HepG2 (cell line): ENCODE results near the gene ATP8A2. TPM values are rescaled to one million over a fixed set of nuclear protein-coding genes. Genes with fewer than 3 reads are reported as not detected.

Experiments
- ATAC-seq: fragments of 200-7000 bp; cut with Tn5 transposase; 3 replicates; pipeline ENCODE4 v1.9.1; 2020; ENCODE audit warnings: mild to moderate bottlenecking, moderate library complexity
- BruUV-seq: library from RNA; stranded (reverse); fragments of 400-500 nt; replicated peaks from 2 replicates; lab custom pipeline; 2021; lab: Mats Ljungman, UMichigan
- CTCF ChIA-PET: fragments of 300-600 bp; formaldehyde crosslinking; extraction: SDS; loops from one replicate; lab custom pipeline; 2021; ENCODE audit warnings: low total read pairs, inconsistent platforms, low intra/inter-chr PET ratio; lab: Yijun Ruan, JAX
- POLR2A ChIA-PET: fragments of 350-600 bp; sonication (Branson Sonifier 250); formaldehyde crosslinking; loops from one replicate; lab custom pipeline; 2020; ENCODE audit warnings: antibody characterized with exemption, inconsistent platforms; lab: Yijun Ruan, JAX
- DNase-seq: peaks from one replicate; pipeline ENCODE4 v3.0.0-alpha.2; 2015; ENCODE audit warnings: low spot score
- FAIRE-seq: peaks from 3 replicates; lab custom pipeline; 2011; peaks lifted over from hg19 to GRCh38; lab: Jason Lieb, UNC
- H2AFZ ChIP-seq: one replicate; pipeline ENCODE4 v1.6.1; 2011; ENCODE audit warnings: low read length, inconsistent platforms
- H3K27ac ChIP-seq: fragments of 300-600 bp; 3 replicates; pipeline ENCODE4 v1.8.0; 2011; ENCODE audit warnings: mixed run types, mild to moderate bottlenecking, mixed read lengths, low read length, inconsistent platforms; ENCODE audit not compliant: insufficient read depth; ENCODE audit errors: extremely low read length
- H3K27me3 ChIP-seq, 2 experiments: fragments of 200-600 bp in 1 of 2; 2 replicates in 1 of 2; 3 replicates in 1 of 2; pipeline versions ENCODE4 v1.6.0 to v1.8.0; 2011; ENCODE audit warnings: low read length in 2 of 2, mild to moderate bottlenecking in 2 of 2, moderate library complexity in 2 of 2, inconsistent platforms in 1 of 2; ENCODE audit not compliant: insufficient read depth in 2 of 2, control insufficient read depth in 1 of 2
- H3K36me3 ChIP-seq, 2 experiments: fragments of 200-600 bp in 1 of 2; replicated peaks in 1 of 2; 2 replicates in 1 of 2; 3 replicates in 1 of 2; pipeline versions ENCODE4 v1.5.1 to v1.8.0; 2011; ENCODE audit warnings: low read length in 2 of 2, inconsistent platforms in 1 of 2; ENCODE audit not compliant: insufficient read depth in 2 of 2, control insufficient read depth in 1 of 2
- H3K4me1 ChIP-seq: 2 replicates; pipeline ENCODE4 v1.5.1; 2012; ENCODE audit warnings: low read length, inconsistent platforms; ENCODE audit not compliant: insufficient read depth
- H3K4me2 ChIP-seq: 2 replicates; pipeline ENCODE4 v1.6.0; 2011; ENCODE audit warnings: low read depth, low read length, inconsistent platforms
- H3K4me3 ChIP-seq, 3 experiments: fragments of 200-600 bp in 1 of 3; sonication (generic), shearing (Covaris generic) in 1 of 3; replicated peaks in 1 of 3; 2 replicates each; pipeline ENCODE4 v1.5.1; 2011 to 2016; ENCODE audit warnings: low read length in 3 of 3, inconsistent platforms in 2 of 3, low read depth in 2 of 3, mild to moderate bottlenecking in 2 of 3, control low read depth in 1 of 3, mixed read lengths in 1 of 3; ENCODE audit not compliant: insufficient read depth in 1 of 3
- H3K79me2 ChIP-seq: one replicate; pipeline ENCODE4 v1.6.1; 2011; ENCODE audit warnings: low read length, inconsistent platforms; ENCODE audit not compliant: insufficient read depth
- H3K9ac ChIP-seq: 2 replicates; pipeline ENCODE4 v1.6.0; 2011; ENCODE audit warnings: mild to moderate bottlenecking, low read depth, low read length, inconsistent platforms; ENCODE audit not compliant: insufficient read depth
- H3K9me3 ChIP-seq: 2 replicates; pipeline ENCODE4 v1.5.1; 2012; ENCODE audit warnings: mild to moderate bottlenecking, low read length
- H4K20me1 ChIP-seq: 2 replicates; pipeline ENCODE4 v1.6.0; 2011; ENCODE audit warnings: inconsistent platforms, mild to moderate bottlenecking, low read length, moderate library complexity; ENCODE audit not compliant: insufficient read depth
- ARNT2 ChIP-seq: sonication (generic); formaldehyde crosslinking; IDR thresholded peaks from 2 replicates; pipeline ENCODE4 v1.8.0; 2022; ENCODE audit warnings: mild to moderate bottlenecking, low read depth, missing genetic modification reagents, moderate library complexity
- CEBPB ChIP-seq: IDR thresholded peaks from 2 replicates; pipeline ENCODE4 v1.6.1; 2011; ENCODE audit warnings: low read depth, low read length, improper control_type of control experiment, borderline replicate concordance
- CEBPG ChIP-seq: IDR thresholded peaks from 2 replicates; pipeline ENCODE4 v1.6.1; 2016
- HNF4A ChIP-seq: sonication (generic); formaldehyde crosslinking; IDR thresholded peaks from 2 replicates; pipeline ENCODE4 v1.4.0; 2020; ENCODE audit warnings: missing genetic modification reagents
- HOXA5 ChIP-seq: sonication (generic); formaldehyde crosslinking; IDR thresholded peaks from 2 replicates; pipeline ENCODE4 v1.4.0; 2020; ENCODE audit warnings: missing genetic modification reagents
- MIER3 ChIP-seq: IDR thresholded peaks from 2 replicates; pipeline ENCODE4 v1.6.1; 2016; ENCODE audit warnings: missing compliant biosample characterization, borderline replicate concordance
- MXI1 ChIP-seq: IDR thresholded peaks from 3 replicates; pipeline ENCODE4 v1.6.1; 2012; ENCODE audit warnings: low read depth, low read length, inconsistent platforms, borderline replicate concordance
- RCOR2 ChIP-seq: IDR thresholded peaks from 2 replicates; pipeline ENCODE4 v1.6.1; 2016; ENCODE audit warnings: missing biosample characterization, missing genetic modification reagents
- RFX3 ChIP-seq: IDR thresholded peaks from 2 replicates; pipeline ENCODE4 v1.6.1; 2016; ENCODE audit warnings: missing biosample characterization, missing genetic modification reagents
- SNAI1 ChIP-seq: sonication (generic); formaldehyde crosslinking; IDR thresholded peaks from 2 replicates; pipeline ENCODE4 v1.5.0; 2020; ENCODE audit warnings: mild to moderate bottlenecking, missing genetic modification reagents, borderline replicate concordance
- TOE1 ChIP-seq: sonication (generic); formaldehyde crosslinking; IDR thresholded peaks from 2 replicates; pipeline ENCODE4 v1.4.0; 2020; ENCODE audit warnings: mild to moderate bottlenecking, missing genetic modification reagents
- ZBTB20 ChIP-seq: sonication (generic); formaldehyde crosslinking; IDR thresholded peaks from 2 replicates; pipeline ENCODE4 v1.8.1; 2023; ENCODE audit warnings: missing genetic modification reagents, low read depth, mild to moderate bottlenecking, borderline replicate concordance
- ZNF547 ChIP-seq: sonication (generic); formaldehyde crosslinking; IDR thresholded peaks from 2 replicates; pipeline ENCODE4 v1.5.1; 2020; ENCODE audit warnings: mild to moderate bottlenecking, missing genetic modification reagents
- ZNF552 ChIP-seq: sonication (generic); formaldehyde crosslinking; IDR thresholded peaks from 2 replicates; pipeline ENCODE4 v1.9.0; 2022; ENCODE audit warnings: missing genetic modification reagents, mild to moderate bottlenecking, borderline replicate concordance
- ZNF792 ChIP-seq: IDR thresholded peaks from 2 replicates; pipeline ENCODE4 v1.6.1; 2016
- WGBS: methylation state at CpG from one replicate; pipeline ENCODE4 v1.1.6; 2017; ENCODE audit warnings: low lambda C conversion rate; 5-methylcytosine and 5-hydroxymethylcytosine counted together
- in situ Hi-C: cut with HindIII; loops from 2 replicates; pipeline ENCODE4 v1.10.0; 2017; ENCODE audit warnings: low pct_unique_long_range_greater_than_20kb; ENCODE audit not compliant: extremely low pct_ligation_motif_present
- intact Hi-C: fragments of 100-400 bp; cut with micrococcal nuclease; formaldehyde crosslinking; loops from one replicate; pipeline ENCODE4 v1.10.0; 2022; ENCODE audit not compliant: unreplicated experiment
- polyA plus RNA-seq, 8 experiments: library from polyadenylated mRNA; depleted of rRNA in 3 of 8; stranded (reverse) in 7 of 8; unstranded in 1 of 8; fragments of >200 nt; fragmentation: Illumina TruSeq in 4 of 8; extraction: Trizol in 4 of 8; gene quantifications; 2 replicates each; pipeline versions ENCODE4 v1.2.1 to v1.2.3, GENCODE V29; 2011 to 2016; ENCODE audit warnings: low read depth in 4 of 8, missing spikeins in 1 of 8, mixed read lengths in 1 of 8; ENCODE audit not compliant: insufficient read depth in 1 of 8
- total RNA-seq, 5 experiments: library from RNA; depleted of rRNA; stranded (reverse); fragments of >200 nt; fragmentation: Illumina TruSeq; extraction: Trizol; gene quantifications; 2 replicates each; pipeline ENCODE4 v1.2.3, GENCODE V29; 2016; ENCODE audit warnings: low read depth in 1 of 5
- TF ChIP-seq, protein P1 (sequence below): IDR thresholded peaks from 2 replicates; pipeline ENCODE4 v1.6.1; 2016; ENCODE audit warnings: mild to moderate bottlenecking
- TF ChIP-seq, protein P2 (sequence below): IDR thresholded peaks from 2 replicates; pipeline ENCODE4 v1.6.1; 2016; ENCODE audit warnings: low read depth

The ATP8A2 gene
- total and polyA plus RNA-seq, 2 of the 13 experiments (the other 11 are each of a cell fraction or from before 2014, with no cell fraction given), result 0.09 TPM; not detected in 1

DNA sequence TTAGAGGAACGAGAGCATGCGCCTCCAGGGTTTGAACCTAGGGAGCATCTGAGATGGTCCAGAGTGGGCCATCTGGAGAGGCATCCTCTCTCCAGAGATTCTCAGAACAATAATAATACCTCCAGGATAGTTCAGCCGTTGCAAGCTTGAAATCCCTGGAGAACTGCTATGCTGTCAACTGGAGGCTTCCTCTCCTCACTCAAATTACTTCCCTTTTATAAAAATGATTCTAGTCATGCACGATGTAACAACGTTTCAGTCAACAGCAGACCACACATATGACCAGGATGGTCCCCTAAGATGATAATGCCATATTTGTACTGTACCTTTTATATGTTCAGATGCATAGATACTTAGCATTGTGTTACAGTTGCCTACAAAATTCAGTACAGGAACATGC, 571.3 kb downstream of the ATP8A2 start:
- Histone ChIP-seq H3K9ac (no peak overlapping the region), H3K36me3 (no peaks in the 10 kb centered on the region), H3K9me3 (no peaks in the 10 kb centered on the region), H3K27me3 (peaks cover 2 to 4% of the 10 kb centered on the region in 2 experiments; a peak in 3 of 5 replicates), H3K4me2 (no peak overlapping the region), H3K27ac (no peak overlapping the region), H3K4me1 (no peaks in the 10 kb centered on the region), H2AFZ (no peak overlapping the region), H3K79me2 (no peaks in the 10 kb centered on the region), H4K20me1 (no peaks in the 10 kb centered on the region), H3K4me3 (no peak overlapping the region)
- DNase-seq (no peak), ATAC-seq (no peak), FAIRE-seq (no peak)
- intact Hi-C loops, result no loop called here
- 36% methylated on average over 5 of the region's 5 CpGs for WGBS
- CTCF ChIA-PET, result no interaction called here
- in situ Hi-C loops, result no loop called here
- no peak for TF ChIP-seq ARNT2 (CRISPR knock-in tag)
- TF ChIP-seq TOE1, result no peak
- TF ChIP-seq RFX3 (CRISPR knock-in tag), result no peak
- TF ChIP-seq, protein P1, sequence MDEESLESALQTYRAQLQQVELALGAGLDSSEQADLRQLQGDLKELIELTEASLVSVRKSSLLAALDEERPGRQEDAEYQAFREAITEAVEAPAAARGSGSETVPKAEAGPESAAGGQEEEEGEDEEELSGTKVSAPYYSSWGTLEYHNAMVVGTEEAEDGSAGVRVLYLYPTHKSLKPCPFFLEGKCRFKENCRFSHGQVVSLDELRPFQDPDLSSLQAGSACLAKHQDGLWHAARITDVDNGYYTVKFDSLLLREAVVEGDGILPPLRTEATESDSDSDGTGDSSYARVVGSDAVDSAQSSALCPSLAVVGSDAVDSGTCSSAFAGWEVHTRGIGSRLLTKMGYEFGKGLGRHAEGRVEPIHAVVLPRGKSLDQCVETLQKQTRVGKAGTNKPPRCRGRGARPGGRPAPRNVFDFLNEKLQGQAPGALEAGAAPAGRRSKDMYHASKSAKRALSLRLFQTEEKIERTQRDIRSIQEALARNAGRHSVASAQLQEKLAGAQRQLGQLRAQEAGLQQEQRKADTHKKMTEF, result no peak
- no peak for TF ChIP-seq ZNF552 (CRISPR knock-in tag)
- no peak for TF ChIP-seq MXI1
- POLR2A ChIA-PET, result no interaction called here
- BruUV-seq, result no TSS peak

DNA sequence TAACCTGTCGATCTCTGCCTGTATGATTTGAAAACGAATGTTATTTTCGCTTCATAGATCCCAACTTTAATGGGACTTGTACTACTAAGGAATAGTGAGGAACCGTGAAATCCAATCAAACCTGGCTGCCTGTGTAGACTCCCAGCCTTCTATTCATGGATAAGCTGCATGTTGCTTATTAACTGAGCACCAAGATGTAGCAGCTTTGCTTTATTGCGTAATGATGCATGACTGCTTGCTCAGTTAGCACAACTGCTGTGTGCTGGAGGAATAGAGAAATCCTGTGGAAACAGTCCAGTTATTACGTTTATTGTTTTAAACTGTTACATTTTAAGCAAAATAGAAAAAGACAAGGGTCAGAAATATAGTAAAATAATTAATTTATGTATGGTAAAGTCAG, 571.9 kb downstream of the ATP8A2 start:
- BruUV-seq, result no TSS peak
- 18% methylated on average over 6 of the region's 6 CpGs for WGBS

More for the DNA sequence above, 571.9 kb downstream of the ATP8A2 start:
- peak; percentile 5 for DNase-seq
- no peak overlapping the region for H3K9ac ChIP-seq
- no peaks in the 10 kb centered on the region for H3K36me3 ChIP-seq
- H3K9me3 ChIP-seq, result no peaks in the 10 kb centered on the region
- H3K4me1 ChIP-seq, result no peaks in the 10 kb centered on the region
- intact Hi-C loops (no loop called here), in situ Hi-C loops (no loop called here)
- no peaks in the 10 kb centered on the region for H4K20me1 ChIP-seq
- TF ChIP-seq, protein P2, sequence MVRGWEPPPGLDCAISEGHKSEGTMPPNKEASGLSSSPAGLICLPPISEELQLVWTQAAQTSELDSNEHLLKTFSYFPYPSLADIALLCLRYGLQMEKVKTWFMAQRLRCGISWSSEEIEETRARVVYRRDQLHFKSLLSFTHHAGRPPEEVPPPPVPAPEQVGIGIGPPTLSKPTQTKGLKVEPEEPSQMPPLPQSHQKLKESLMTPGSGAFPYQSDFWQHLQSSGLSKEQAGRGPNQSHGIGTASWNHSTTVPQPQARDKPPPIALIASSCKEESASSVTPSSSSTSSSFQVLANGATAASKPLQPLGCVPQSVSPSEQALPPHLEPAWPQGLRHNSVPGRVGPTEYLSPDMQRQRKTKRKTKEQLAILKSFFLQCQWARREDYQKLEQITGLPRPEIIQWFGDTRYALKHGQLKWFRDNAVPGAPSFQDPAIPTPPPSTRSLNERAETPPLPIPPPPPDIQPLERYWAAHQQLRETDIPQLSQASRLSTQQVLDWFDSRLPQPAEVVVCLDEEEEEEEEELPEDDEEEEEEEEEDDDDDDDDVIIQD (CRISPR knock-in tag), result no peak
- TF ChIP-seq ZNF792 (CRISPR knock-in tag) (peak; percentile 77; the same call in 1 of the 2 replicates), SNAI1 (CRISPR knock-in tag) (no peak), HNF4A (CRISPR knock-in tag) (no peak), CEBPG (CRISPR knock-in tag) (peak; percentile 79), RCOR2 (CRISPR knock-in tag) (no peak), HOXA5 (no peak), ZBTB20 (CRISPR knock-in tag) (no peak), MIER3 (CRISPR knock-in tag) (no peak), CEBPB (peak; percentile 94), ZNF547 (CRISPR knock-in tag) (no peak)
- no peak overlapping the region for H3K4me2 ChIP-seq
- no peak overlapping the region for H3K27ac ChIP-seq
- ChIA-PET POLR2A (no interaction called here), CTCF (no interaction called here)
- H3K79me2 ChIP-seq, result no peaks in the 10 kb centered on the region
- ATAC-seq, result no peak
- peaks cover under 1 to 2% of the 10 kb centered on the region in 2 experiments; a peak in 3 of 5 replicates for H3K27me3 ChIP-seq
- no peak overlapping the region for H2AFZ ChIP-seq
- H3K4me3 ChIP-seq, result no peak overlapping the region
- FAIRE-seq, result no peak
